HG03575 (cell line): ENCODE data around the gene B3GNT5.

Experiments used
- ATAC-seq: cut with Tn5 transposase; IDR thresholded peaks from one replicate; pipeline ENCODE4 v1.9.1; 2021; ENCODE audit not compliant: unreplicated experiment, insufficient number of reproducible peaks, low FRiP score; ENCODE audit errors: extremely low read depth

B3GNT5 gene

DNA sequence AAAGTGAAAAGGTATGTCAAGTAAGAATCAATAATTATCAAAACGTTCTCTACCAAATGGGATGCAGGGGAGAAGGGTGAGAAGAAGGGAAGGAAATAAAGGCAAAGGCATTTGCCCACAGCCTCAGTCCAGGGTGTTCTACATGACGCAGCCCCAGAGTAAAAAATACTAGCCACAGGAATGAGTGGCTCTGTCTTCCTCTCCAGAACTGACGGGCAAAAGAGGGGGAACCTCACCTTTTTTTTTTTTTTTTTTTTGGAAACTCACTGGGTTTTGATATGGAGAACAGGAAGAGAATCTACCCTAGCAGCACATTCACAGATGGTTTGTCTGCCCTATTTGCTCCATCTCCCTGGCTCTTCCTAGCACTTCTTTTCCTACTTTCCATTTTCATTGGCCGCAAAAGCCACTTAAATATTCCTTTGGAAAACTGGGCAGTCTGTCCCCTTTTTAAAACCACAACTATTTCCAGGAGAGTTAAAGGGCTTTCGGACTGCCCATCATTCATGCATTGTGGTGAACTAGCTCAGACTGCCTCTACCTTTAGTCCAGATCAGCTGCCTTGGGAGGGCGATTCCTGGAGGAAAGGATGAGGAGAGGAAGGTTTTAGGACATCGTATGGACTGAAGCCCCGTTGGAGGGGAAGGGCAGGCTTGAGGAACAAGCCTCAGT is 28.2 kb downstream of the B3GNT5 start:
- ATAC-seq = no peak

DNA sequence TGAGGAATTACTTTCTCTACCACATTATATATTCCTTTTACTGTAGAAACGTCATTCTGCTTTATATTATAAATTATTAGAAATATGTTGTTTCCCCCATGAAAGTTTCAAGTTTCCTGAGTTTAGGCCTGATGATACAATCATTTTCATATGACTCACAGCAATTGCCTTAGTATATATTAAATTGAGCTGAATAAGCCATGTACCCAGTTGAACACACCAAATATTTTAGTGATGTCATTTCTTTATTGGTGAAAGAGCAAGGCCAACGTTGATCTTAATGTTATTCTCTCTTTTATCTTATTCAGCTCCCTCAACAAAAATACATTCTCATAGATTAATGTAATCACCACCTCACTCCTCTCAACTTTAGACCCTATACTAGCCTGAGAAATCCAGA is 30.8 kb downstream of the B3GNT5 start:
- no peak for ATAC-seq

GRCh38 chr3:183284570-183284969 is 31.5 kb downstream of the B3GNT5 start:
- ATAC-seq = no peak

GRCh38 chr3:183285318-183285717 is 32.3 kb downstream of the B3GNT5 start:
- no peak for ATAC-seq

DNA sequence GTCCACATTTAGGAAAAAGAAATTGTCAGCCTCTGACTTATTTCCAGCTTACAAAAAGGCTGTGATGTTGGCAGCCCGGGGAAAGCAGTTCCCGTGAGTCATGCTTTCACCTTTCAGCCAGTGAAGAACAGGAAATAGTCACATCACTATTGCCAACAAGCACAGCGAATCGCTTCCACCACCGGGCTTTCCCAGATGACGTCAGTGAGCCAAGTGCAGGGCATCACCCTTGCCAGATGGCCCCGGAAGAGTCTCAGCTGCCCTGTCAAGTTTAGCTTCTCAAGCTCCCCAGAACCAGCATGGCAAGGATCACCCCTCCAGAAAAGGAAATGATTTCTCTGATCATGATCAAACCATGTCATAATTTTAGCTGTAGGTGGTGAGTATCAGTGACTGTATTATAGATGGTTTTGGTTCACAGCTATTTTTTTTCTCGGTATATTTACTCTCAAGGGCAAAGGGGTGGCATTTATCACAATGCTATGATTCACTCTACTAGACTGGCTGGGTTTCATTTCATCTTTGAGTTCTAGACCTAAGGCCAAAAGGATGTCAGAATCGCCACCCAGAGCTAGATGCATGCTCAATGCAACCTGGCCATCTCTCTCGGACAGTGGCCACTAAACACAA is 32.9 kb downstream of the B3GNT5 start:
- ATAC-seq = peak; percentile 87

DNA sequence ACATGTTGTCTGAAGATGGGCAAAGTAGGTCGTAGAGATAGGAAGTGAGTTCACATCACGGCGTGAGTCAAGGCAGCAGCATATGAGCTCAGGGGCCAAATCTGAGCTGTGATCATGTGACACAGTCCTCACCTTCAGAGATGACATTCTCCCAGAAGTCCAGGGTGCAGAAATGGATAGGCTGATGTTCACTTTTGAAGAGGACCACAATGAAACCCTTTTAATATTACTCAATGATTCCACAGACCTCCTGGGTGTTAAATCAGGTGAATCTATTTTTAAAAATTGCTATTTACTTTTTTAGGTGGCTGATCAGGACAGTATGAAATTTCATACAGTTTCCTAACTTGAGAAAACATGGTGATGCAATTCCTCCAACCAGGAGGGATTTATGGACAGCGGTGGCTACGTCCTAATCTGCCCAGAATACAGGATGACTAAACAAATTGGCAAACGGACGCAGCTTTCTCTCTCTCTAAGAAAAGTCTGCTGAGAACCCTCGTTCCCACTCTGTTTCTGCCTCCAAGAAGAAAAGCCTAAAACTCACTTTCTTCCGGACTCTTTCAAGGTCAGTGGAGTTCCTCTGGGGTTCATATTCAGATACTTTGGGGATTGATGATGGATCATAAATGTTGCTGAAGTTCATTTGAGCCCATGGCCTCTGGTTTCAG is 34.4 kb downstream of the B3GNT5 start:
- ATAC-seq = no peak

GRCh38 chr3:183288117-183288516 is 35.1 kb downstream of the B3GNT5 start:
- no peak for ATAC-seq

- no peak for ATAC-seq
These were observed 37.2 kb downstream of the B3GNT5 start for GRCh38 chr3:183290216-183290615.

GRCh38 chr3:183291497-183292031 is 38.5 kb downstream of the B3GNT5 start:
- no peak for ATAC-seq

GRCh38 chr3:183293966-183294365 is 40.9 kb downstream of the B3GNT5 start:
- ATAC-seq = no peak

DNA sequence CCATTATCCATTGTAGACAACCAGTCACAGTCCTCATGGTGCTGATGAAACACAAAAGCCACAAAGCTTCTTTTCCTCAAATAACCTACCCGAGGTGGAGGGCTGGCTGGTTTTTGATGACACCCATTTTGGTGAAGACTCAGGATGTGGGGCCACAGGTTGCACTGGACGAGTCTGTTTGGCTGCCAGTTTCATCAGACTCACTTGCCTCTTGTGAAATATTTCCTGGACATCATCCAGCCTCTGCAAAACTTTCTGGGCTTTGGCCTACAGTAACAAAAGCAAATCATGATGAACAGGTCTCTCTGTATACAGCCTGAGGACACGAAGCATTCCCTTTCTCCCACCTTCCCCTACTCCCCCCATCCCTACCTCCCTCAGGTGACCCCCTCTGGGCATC is 42.2 kb downstream of the B3GNT5 start:
- ATAC-seq = no peak

- ATAC-seq = no peak
These were observed 43.9 kb downstream of the B3GNT5 start for GRCh38 chr3:183296944-183297343.

DNA sequence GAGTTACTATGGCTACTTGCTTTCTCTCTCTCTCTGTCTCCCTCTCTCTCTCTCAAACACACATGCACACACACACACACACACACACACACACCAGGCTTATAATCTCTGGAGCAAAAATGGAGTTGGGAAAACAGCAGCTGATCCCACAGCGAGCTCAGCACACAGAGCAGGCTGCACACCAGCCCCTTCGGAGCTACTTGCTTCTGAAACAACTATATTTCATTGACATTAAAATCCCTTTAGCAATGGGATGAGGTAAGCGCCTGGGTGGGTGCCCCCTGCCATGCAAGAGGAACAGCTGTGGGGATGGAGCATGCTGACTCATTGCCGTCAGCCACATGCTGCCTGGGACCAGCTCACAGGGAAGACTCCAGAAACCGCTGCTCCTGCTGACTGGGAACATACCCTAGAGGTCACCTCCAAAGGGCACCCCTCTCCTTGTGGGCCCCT is 45.7 kb downstream of the B3GNT5 start:
- ATAC-seq = no peak

DNA sequence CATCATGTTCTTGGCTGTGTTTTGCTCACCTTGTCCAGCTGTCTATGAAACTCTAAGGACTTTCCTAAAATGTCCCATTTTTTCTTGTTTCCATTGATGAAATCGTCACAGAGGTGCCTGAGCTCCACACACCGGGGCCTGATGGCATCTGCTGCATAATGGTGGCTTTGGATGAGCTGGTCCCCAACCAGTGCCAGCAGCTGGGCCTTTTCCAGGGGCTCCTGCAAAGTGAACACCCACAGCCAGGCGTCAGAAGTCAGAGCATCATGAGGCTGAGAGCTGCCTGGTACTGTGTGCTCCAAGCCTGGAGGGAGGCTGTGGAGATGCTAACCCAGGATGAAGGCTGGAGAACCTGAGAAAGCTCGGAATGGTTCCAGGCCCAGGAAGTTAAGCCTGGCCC is 46.9 kb downstream of the B3GNT5 start:
- ATAC-seq = no peak

GRCh38 chr3:183300996-183301562 is 48.0 kb downstream of the B3GNT5 start:
- ATAC-seq = no peak

DNA sequence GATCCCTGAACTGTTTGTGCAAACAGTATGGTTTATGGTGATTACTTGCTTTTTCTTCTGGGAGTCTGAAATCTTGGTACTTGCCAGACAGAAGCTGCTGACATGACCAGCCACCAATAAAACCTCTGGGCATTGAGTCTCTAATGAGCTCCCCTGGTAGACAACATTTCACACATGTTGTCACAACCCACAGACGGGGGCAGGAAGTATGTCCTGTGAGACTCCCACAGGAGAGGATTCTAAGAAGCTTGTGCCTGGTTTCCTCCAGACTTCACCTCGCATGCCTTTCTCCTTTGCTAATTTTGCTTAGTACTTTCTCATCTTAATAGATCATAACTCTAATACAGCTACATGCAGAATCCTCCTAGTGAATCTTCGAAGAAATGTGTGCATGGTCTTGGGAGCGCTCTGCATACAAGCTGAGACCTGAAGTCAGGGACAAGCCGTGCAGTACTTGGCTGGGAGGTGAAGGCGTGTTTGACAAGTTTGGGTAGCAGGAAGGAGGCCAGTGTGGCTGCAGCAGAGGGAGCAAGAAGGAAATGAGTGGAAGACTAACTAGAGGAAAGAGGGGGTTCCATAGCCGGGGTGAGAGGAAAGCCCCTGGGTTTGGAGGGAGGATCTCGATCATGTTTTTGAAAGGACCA is 49.0 kb downstream of the B3GNT5 start:
- ATAC-seq = no peak

GRCh38 chr3:183303690-183304089 is 50.6 kb downstream of the B3GNT5 start:
- no peak for ATAC-seq

DNA sequence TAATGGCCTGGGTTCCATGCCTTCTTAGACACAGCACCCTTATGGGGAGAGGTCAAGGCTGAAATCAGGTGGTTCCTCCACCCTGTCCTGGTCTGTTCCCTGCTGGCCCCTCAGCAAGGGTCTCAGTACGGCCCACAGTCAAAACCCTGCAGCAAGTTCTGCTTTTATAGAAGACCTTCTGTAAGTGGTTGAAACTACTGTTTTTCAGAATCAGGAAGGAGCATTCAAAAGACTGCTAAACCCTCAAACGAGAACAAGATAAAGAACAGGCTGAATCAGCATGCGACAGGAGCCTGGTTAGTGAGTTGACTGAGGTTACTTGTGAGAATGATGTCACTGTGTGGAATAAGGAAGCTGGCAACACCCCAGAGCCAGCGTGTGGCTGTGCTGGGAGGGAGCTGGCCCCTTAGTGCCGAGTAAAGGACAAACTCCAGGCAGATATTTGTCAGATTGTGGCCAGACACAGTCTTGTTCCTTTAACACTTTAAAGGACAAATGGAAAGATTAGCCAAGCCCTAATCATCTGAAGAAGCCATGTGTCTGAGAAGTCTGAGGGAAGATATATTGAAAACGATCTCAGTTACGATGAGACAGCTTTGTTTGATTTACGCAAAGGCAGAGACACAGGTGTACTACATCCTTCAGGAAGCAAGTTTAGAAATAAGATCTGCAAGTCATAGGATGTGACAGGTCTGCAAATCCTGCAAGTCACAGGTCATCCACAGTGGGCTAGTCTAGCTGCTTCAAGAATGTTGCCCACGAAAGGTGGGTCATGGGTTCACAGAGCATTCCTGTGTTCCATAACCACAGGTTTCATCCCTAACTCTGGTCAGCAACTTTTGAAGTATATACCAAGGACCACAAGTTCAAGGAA is 54.0 kb downstream of the B3GNT5 start:
- no peak for ATAC-seq
